Measurements from ENCODE around the gene ABCC8. TPM values are rescaled to one million over a fixed set of nuclear protein-coding genes. Genes with fewer than 3 reads are reported as not detected.

Gene ABCC8
- total RNA-seq, 1 donor from 2014 or later = not detected

DNA sequence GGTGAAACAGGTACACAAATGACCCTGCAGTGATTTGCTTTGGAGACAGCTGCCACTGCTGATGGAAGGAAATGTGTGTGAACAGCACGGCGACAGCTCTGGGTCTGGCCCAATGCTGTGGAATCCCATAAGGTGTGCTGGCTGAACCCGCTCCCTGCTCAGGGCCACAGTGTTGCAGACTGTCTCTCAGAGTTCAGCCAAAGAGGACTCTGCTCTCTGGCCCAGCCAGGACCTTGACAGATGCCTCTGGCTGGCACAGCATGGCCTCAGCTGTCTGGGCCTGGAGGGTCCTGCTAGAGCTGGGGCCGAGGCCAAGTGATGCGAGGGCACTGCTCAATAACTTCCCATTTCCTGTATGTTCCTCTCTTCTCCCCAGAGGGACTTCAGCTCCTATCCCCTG, 5.3 kb upstream of the ABCC8 start:
- TF ChIP-seq CTCF (IDR thresholded peaks at IDR 0.05) = no peak
- H3K27me3 Mint-ChIP-seq (ENCODE audit: low read depth) = peaks cover 51% of the 10 kb centered on the region
- H3K9me3 Mint-ChIP-seq (ENCODE audit: low read depth) = peaks cover 5% of the 10 kb centered on the region
- DNase-seq (ENCODE audit: low spot score) = no peak
- no peak overlapping the region for H3K27ac Mint-ChIP-seq (ENCODE audit: unreplicated experiment)
- H3K4me3 Mint-ChIP-seq (ENCODE audit: unreplicated experiment) = no peak overlapping the region
- H3K4me1 Mint-ChIP-seq (ENCODE audit: low read depth) = no peaks in the 10 kb centered on the region
- no peaks in the 10 kb centered on the region for H3K36me3 Mint-ChIP-seq (ENCODE audit: low read depth)

DNA sequence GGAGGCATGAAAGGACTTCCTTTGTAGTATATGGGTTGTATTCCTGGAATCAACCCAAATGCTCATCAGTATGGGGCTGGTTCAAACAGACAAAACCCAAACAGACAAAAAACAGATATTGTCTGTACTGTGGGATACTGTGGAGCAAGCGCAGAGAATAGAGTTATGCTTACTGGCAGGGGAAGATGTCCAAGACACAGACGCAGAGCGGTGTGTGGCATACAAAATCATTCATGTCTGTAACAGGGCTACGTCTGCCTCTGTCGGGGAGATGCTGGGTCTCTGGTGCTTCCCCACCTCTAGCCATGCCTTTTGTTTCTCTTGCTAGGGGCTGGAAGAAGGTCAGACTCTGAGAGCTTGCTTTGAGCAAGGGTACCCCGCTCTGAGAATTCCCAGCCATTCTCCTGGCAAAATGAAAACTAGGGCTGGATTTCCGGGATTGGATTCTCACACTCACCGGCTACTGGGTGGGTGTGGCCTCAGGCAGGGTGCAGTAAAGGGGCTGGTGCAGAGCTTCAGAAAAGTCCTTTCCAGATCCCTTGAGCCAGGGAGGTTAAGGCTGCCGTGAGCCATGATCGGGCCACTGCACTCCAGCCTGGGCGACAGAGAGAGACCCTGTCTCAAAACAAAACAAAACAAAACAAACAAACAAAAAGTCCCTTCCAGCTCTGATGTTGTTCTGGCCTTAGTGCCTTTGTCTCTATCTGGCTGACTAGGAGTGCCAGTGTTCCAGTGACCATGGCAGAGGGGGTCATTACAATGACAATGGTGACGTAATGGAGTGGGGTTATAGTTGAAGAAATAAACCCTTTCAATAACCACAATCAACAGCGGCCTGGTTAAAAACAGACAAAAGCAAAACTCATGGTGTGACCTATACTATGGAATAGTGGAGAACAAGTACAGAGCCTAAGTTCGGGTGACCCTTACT, 2.9 kb upstream of the ABCC8 start:
- peaks cover 5% of the 10 kb centered on the region for H3K9me3 Mint-ChIP-seq (ENCODE audit: low read depth)
- no peak for DNase-seq (ENCODE audit: low spot score)
- TF ChIP-seq CTCF (IDR thresholded peaks at IDR 0.05) = no peak
- H3K4me1 Mint-ChIP-seq (ENCODE audit: low read depth) = peaks cover 9% of the 10 kb centered on the region
- no peak overlapping the region for H3K27ac Mint-ChIP-seq (ENCODE audit: unreplicated experiment)
- peaks cover 62% of the 10 kb centered on the region for H3K27me3 Mint-ChIP-seq (ENCODE audit: low read depth)
- no peaks in the 10 kb centered on the region for H3K36me3 Mint-ChIP-seq (ENCODE audit: low read depth)
- no peak overlapping the region for H3K4me3 Mint-ChIP-seq (ENCODE audit: unreplicated experiment)

GRCh38 chr11:17478070-17478469, 1.4 kb upstream of the ABCC8 start:
- no peak for DNase-seq (ENCODE audit: low spot score)
- Mint-ChIP-seq H3K27ac (ENCODE audit: unreplicated experiment) (no peak overlapping the region), H3K4me3 (ENCODE audit: unreplicated experiment) (no peak overlapping the region), H3K4me1 (ENCODE audit: low read depth) (peaks cover 9% of the 10 kb centered on the region), H3K27me3 (ENCODE audit: low read depth) (peaks cover 74% of the 10 kb centered on the region), H3K36me3 (ENCODE audit: low read depth) (no peaks in the 10 kb centered on the region), H3K9me3 (ENCODE audit: low read depth) (no peaks in the 10 kb centered on the region)
- no peak for TF ChIP-seq CTCF (IDR thresholded peaks at IDR 0.05)

- Mint-ChIP-seq H3K4me3 (ENCODE audit: unreplicated experiment) (no peak overlapping the region), H3K36me3 (ENCODE audit: low read depth) (no peaks in the 10 kb centered on the region), H3K4me1 (ENCODE audit: low read depth) (peaks cover 9% of the 10 kb centered on the region), H3K27ac (ENCODE audit: unreplicated experiment) (no peak overlapping the region), H3K27me3 (ENCODE audit: low read depth) (peaks cover 81% of the 10 kb centered on the region), H3K9me3 (ENCODE audit: low read depth) (no peaks in the 10 kb centered on the region)
- TF ChIP-seq CTCF (IDR thresholded peaks at IDR 0.05) = no peak
- no peak for DNase-seq (ENCODE audit: low spot score)
These were observed 716 bp upstream of the ABCC8 start for GRCh38 chr11:17477361-17477760.

DNA sequence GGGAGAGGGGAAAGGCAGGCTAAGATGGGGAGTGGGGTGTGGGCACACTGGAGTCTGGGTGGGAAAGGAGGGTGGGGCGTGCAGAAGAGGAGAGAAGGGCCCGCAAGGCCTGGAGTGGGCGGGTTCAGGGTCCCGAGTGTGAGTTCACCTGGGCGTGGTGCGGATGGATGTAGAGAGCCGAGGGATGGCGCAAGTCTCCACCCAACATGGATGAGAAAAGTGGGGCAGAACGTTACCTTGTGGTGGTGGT, 364 bp upstream of the ABCC8 start:
- TF ChIP-seq CTCF (IDR thresholded peaks at IDR 0.05) = no peak
- DNase-seq (ENCODE audit: low spot score) = no peak
- Mint-ChIP-seq H3K27me3 (ENCODE audit: low read depth) (peaks cover 82% of the 10 kb centered on the region), H3K9me3 (ENCODE audit: low read depth) (no peaks in the 10 kb centered on the region), H3K4me1 (ENCODE audit: low read depth) (peaks cover 9% of the 10 kb centered on the region), H3K27ac (ENCODE audit: unreplicated experiment) (no peak overlapping the region), H3K36me3 (ENCODE audit: low read depth) (no peaks in the 10 kb centered on the region), H3K4me3 (ENCODE audit: unreplicated experiment) (peak overlapping the region; percentile 44)
